GM21786 (cell line): Measurements from ENCODE around the gene LBX2.
A peak's percentile ranks its signal among the peaks of the same experiment; 100 is the strongest.

ENCODE experiments used
- ATAC-seq: cut with Tn5 transposase; IDR thresholded peaks from one replicate; pipeline ENCODE4 v1.9.1; 2021; ENCODE audit not compliant: unreplicated experiment

Gene LBX2

DNA sequence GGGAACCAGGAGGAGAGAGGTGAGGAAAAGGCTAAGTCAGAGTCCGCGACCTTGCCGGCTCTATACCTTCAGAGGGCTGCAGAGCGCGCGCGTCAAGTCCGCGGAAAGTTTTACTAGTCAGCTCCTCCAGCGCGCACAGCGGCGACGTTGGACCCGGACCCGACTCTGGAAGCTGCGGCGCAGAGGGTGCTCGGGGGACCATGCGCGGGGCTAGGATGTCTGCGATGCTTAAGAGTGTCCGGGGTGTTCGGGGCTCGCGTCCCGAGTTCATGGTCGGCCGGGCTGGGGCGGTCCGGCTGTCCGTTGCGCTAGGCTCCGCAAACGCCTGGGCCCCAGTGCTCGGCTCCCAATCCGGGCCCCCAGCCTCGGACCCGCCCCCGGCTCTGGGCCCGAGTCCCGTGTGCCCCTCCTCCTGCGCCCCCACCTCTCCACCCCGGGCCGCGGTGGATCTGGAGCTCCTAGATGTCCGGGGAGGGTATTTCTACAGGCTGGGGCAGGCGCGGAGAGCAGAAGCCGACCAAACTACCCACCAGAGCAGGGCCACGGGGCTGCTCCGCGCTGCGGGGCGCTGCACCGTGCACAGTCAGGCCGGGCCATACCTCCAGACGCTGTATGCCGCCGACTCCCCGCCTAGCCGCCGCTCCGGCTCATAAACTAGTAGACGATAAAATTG, at the start of gene LBX2:
TSS of gene LBX2 (minus strand) at position 337 of the 673 bp plus-strand sequence. CDS start at position 271, 66 bp downstream.
- ATAC-seq, result no peak

- no peak for ATAC-seq
These were observed 49.0 kb upstream of the LBX2 start for GRCh38 chr2:74548285-74548899.

- no peak for ATAC-seq
These were observed 46.6 kb upstream of the LBX2 start for GRCh38 chr2:74546004-74546403.

GRCh38 chr2:74544634-74545033, 45.2 kb upstream of the LBX2 start:
- ATAC-seq, result no peak

- ATAC-seq, result no peak
These were observed 43.6 kb upstream of the LBX2 start for GRCh38 chr2:74542978-74543377.

GRCh38 chr2:74540291-74540690, 40.9 kb upstream of the LBX2 start:
- no peak for ATAC-seq

- no peak for ATAC-seq
These were observed 39.5 kb upstream of the LBX2 start for GRCh38 chr2:74538881-74539339.

GRCh38 chr2:74537140-74537539, 37.7 kb upstream of the LBX2 start:
- no peak for ATAC-seq

- ATAC-seq, result no peak
These were observed 37.0 kb upstream of the LBX2 start for GRCh38 chr2:74536166-74536950.

GRCh38 chr2:74535440-74535965, 36.1 kb upstream of the LBX2 start:
- ATAC-seq, result no peak

- no peak for ATAC-seq
These were observed 35.0 kb upstream of the LBX2 start for GRCh38 chr2:74534411-74534810.

DNA sequence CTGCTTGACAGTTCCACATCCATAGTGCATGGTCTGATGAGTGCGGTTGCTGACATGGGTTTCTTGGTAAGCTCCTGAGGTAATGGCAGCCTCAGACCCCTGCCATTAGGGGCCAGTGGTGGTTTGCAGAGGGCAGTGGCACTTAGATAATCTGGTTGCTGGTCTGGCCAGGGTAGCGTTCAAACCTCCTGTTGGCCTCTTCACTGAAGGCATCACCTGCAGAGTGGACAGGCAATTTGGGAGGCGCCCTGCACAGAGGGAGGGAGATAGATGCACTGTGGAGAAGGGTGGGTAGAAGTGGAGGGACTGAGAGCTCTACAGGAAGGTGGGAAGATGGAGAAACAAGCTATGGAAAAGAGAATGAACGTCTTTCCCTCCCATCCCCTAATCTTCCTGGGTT, 34.1 kb upstream of the LBX2 start:
- no peak for ATAC-seq

DNA sequence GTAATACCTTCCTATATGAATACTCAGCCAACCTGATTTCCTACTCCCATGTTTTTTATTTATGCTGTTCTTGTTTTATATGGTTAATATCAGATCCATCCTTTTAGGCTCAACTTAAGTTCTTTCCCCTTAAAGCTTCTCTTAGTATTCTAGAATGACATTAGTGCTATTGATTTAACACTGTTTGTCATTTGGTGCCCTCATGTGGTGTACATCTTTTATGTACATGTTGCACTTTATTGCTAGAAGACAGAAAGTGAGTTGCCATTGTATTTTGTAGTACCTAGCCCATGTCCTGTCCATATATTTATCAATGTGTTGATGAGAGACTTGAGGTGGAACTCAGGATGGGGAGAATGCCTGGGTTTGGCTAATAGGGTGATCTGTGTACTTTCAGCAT, 32.8 kb upstream of the LBX2 start:
- ATAC-seq, result no peak

DNA sequence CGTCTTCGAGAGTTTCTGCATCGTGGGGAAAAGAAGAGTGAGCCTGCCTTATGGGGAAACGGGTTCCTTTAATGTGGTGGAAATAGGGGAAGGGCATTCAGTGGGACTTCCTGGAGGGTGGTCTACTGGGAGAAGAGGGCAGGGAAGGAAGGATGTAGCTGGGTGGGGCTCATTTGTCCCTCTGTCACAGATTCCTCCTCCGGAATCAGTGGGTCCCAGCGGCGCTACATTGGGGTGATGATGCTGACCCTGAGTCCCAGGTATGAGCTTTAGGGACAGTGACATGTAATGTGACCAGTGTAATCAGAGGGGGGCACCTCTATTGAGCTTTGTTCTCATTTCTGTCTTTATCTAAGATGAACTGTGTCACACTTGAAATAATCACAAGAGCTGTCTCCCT, 32.3 kb upstream of the LBX2 start:
- no peak for ATAC-seq

DNA sequence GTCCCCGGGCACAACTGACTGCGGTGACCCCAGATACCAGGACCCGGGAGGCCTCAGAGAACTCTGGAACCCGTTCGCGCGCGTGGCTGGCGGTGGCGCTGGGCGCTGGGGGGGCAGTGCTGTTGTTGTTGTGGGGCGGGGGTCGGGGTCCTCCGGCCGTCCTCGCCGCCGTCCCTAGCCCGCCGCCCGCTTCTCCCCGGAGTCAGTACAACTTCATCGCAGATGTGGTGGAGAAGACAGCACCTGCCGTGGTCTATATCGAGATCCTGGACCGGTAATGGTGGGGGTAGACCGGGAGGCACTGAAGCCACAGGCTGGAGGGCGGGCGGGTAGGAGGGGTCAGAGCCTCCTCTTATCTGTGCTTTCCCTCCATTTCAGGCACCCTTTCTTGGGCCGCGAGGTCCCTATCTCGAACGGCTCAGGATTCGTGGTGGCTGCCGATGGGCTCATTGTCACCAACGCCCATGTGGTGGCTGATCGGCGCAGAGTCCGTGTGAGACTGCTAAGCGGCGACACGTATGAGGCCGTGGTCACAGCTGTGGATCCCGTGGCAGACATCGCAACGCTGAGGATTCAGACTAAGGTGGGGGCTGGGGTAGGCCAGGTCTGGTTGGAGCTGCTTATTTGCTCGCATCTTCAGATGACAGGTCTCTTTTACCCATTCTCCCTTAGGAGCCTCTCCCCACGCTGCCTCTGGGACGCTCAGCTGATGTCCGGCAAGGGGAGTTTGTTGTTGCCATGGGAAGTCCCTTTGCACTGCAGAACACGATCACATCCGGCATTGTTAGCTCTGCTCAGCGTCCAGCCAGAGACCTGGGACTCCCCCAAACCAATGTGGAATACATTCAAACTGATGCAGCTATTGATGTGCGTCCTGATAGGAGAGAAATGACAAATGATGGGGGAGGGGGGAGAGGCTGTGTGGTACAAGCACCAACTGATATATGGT, 31.1 kb upstream of the LBX2 start:
- ATAC-seq, result peak; percentile 33

GRCh38 chr2:74529357-74530238, 30.2 kb upstream of the LBX2 start, which contains the start of the genes AUP1 and HTRA2:
AUP1 (minus strand) TSS chr2:74529706; CDS start chr2:74529629, 77 bp downstream.
HTRA2 (plus strand) TSS chr2:74529933; CDS start chr2:74530007, 74 bp downstream.
- peak; percentile 78 for ATAC-seq

DNA sequence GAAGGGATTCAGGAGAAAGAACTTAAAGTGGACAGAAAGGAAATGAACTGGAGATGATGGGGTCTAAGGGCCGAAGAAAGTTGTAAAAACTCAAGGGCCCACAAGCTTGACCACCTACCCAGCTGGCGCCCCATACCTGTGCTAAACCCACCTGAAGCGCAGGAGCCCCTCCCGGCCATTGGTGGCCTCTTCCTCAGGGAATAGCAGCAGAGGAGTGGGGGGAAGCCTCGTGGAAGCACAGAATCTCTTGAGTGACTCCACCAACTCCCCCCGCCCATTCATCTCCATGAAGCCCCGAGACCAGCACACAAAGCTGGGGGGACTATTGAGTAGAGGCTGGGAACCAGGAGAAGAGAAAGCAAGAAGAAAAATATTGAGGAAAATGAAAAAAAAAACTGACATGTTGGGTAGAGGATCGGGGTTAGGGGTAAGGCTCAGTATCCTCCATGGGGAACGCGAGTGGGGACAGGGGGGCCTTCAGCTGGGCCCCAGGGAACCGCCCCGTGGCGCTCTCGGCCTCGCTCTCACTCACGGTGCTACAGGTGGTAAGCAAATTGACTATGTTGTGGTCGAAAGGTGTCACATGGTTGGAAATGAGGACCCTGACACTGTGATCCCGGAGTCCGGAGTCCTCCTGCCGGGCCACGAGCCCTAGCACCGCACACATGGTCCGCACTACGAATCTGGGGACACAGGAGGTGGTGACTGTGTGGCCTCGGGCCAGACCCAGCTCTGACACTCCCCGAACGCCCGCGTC, 29.4 kb upstream of the LBX2 start:
- ATAC-seq, result peak; percentile 2

DNA sequence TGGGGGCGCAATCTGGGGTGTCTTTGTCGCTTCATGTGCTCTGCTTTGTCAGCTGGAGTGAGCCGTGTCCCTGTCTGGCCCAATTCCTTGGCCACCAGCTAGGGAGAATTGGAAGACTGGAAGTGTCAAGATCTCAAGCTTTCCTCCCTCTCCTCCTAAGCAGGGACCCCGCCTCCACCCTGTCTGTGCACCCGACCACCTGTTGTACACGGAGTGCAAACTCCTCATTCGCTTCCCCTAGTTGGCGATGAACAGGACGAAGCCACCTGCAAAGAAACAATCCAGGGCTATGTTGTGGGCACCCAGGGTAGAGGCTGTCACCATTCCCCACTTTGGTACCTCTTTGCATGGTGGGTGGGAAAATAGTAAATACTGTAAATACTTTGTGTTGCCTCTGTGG, 28.3 kb upstream of the LBX2 start:
- ATAC-seq, result no peak
